ENCODE measurements around the gene RCAN2.
"Not testable (repeated sequence)": the region's sequence is repeated elsewhere in the genome, so short reads cannot be mapped to it uniquely, and the experiment has no call there.

DNA sequence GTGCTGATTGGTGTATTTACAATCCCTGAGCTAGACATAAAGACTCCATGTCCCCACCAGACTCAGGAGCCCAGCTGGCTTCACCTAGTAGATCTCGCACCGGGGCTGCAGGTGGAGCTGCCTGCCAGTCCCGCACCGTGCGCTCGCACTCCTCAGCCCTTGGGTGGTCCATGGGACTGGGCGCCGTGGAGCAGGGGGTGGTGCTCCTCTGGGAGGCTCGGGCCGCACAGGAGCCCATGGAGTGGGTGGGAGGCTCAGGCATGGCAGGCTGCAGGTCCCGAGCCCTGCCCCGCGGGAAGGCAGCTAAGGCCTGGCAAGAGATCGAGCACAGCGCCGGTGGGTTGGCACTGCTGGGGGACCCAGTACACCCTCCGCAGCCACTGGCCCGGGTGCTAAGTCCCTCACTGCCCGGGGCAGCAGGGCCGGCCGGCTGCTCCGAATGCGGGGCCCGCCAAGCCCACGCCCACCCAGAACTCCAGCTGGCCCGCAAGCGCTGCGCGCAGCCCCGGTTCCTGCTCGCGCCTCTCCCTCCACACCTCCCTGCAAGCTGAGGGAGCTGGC is 85.5 kb downstream of the RCAN2 start:
- not testable (repeated sequence) for TF ChIP-seq EZH2 (IDR thresholded peaks at IDR 0.05; ENCODE audit: borderline replicate concordance, low read length)
- TF ChIP-seq, protein P1, sequence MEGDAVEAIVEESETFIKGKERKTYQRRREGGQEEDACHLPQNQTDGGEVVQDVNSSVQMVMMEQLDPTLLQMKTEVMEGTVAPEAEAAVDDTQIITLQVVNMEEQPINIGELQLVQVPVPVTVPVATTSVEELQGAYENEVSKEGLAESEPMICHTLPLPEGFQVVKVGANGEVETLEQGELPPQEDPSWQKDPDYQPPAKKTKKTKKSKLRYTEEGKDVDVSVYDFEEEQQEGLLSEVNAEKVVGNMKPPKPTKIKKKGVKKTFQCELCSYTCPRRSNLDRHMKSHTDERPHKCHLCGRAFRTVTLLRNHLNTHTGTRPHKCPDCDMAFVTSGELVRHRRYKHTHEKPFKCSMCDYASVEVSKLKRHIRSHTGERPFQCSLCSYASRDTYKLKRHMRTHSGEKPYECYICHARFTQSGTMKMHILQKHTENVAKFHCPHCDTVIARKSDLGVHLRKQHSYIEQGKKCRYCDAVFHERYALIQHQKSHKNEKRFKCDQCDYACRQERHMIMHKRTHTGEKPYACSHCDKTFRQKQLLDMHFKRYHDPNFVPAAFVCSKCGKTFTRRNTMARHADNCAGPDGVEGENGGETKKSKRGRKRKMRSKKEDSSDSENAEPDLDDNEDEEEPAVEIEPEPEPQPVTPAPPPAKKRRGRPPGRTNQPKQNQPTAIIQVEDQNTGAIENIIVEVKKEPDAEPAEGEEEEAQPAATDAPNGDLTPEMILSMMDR (conservative IDR thresholded peaks at IDR 0.05 in 1 of 2, IDR thresholded peaks at IDR 0.05 in 1 of 2; ENCODE audit: extremely low read depth in 1 of 2, insufficient read depth in 1 of 2, low read depth in 1 of 2, low read length in 2 of 2): not testable (repeated sequence)

Measured in mammary epithelial cell (primary cell).